Ovary (tissue), 9 donors: ENCODE measurements around the gene LTBP4. TPM values are rescaled to one million over a fixed set of nuclear protein-coding genes. Genes with fewer than 3 reads are reported as not detected.

Experiments
- DNase-seq, 5 donors: peaks; one replicate each; pipeline ENCODE4 v3.0.0-alpha.2; 2019 to 2020
- H3K27ac ChIP-seq, 2 donors: fragments of 200-600 bp; one replicate each; pipeline versions ENCODE4 v1.5.1 to v1.8.0; 2019 to 2022
- H3K27me3 ChIP-seq: fragments of 200-600 bp; one replicate; pipeline ENCODE4 v1.8.0; 2022
- H3K36me3 ChIP-seq: fragments of 200-600 bp; sonication (generic); one replicate; pipeline ENCODE4 v1.5.1; 2019
- H3K4me1 ChIP-seq: one replicate; pipeline ENCODE4 v1.8.1; 2013; ENCODE audit warnings: mild to moderate bottlenecking, moderate library complexity; ENCODE audit not compliant: insufficient read depth
- H3K4me3 ChIP-seq: fragments of 200-600 bp; sonication (generic); one replicate; pipeline ENCODE4 v1.5.1; 2017
- H3K9me3 ChIP-seq, 2 donors: fragments of 200-600 bp in 1 of 2; sonication (generic) in 1 of 2; one replicate each; pipeline versions ENCODE4 v1.5.1 to v1.8.1; 2013 to 2019; ENCODE audit warnings: mild to moderate bottlenecking in 1 of 2, moderate library complexity in 1 of 2
- CTCF ChIP-seq, 3 donors: fragments of 450-650 bp in 2 of 3; fragments of 200-600 bp in 1 of 3; IDR thresholded peaks; one replicate each; pipeline versions ENCODE4 v1.5.1 to v1.8.0; 2016 to 2022; ENCODE audit warnings: antibody characterized with exemption in 3 of 3, mild to moderate bottlenecking in 1 of 3
- EP300 ChIP-seq: sonication (generic); formaldehyde crosslinking; IDR thresholded peaks from one replicate; pipeline ENCODE4 v1.6.1; 2017; ENCODE audit warnings: antibody characterized with exemption
- POLR2A ChIP-seq: fragments of 450-650 bp; IDR thresholded peaks from one replicate; pipeline ENCODE4 v1.6.1; 2017; ENCODE audit warnings: antibody characterized with exemption, mild to moderate bottlenecking, moderate library complexity
- WGBS, 3 donors: extraction: QIAGEN DNeasy Blood & Tissue Kit in 1 of 3; methylation state at CpG; one replicate each; pipeline versions ENCODE4 v1.1.5 to v1.1.7; 2013 to 2017; 5-methylcytosine and 5-hydroxymethylcytosine counted together
- intact Hi-C, 4 donors: fragments of 100-400 bp; cut with DNase I; formaldehyde crosslinking; loops; one replicate each; pipeline versions ENCODE4 v1.11.0 to v1.15.1; 2022 to 2023
- polyA plus RNA-seq, 2 donors: library from polyadenylated mRNA; stranded (reverse); fragments of 200-250 nt in 1 of 2; fragments of 350-450 nt in 1 of 2; fragmentation: Illumina TruSeq in 1 of 2; extraction: RNeasy Lipid Tissue Mini Kit (QIAGEN cat#74804) in 1 of 2; gene quantifications; one replicate each; pipeline ENCODE4 v1.2.3, GENCODE V29; 2013 to 2014
- total RNA-seq, 7 donors: library from RNA; depleted of rRNA in 2 of 7; stranded (reverse); fragments of >200 nt in 2 of 7; fragmentation: NEBNext Ultra II Directional in 3 of 7; extraction: Animal tissue kit (Norgen Biotek cat#: 25700) in 3 of 7; gene quantifications; one replicate each; pipeline versions ENCODE4 v1.1.0 to v1.2.4, GENCODE V29; 2016 to 2023
- donor health status: DM: no; HTN: no; CAD: no; lungs with moderate emphysema.
- donor health status: DM: no; HTN: no; CAD: no.
- donor health status: Bipolar disorder and iron deficiency.
- donor health status: DM: yes; HTN: yes; CAD: no.
- donor health status: DM: no; HTN: no; CAD: no.
- donor health status: DM: yes; HTN: yes; CAD: no.

Gene LTBP4
- total and polyA plus RNA-seq, 9 donors: 152 to 840 (median 524) TPM

- 1% methylated on average over 41 to 43 of the region's 43 CpGs for WGBS, 3 donors
- peak overlapping the region; percentile 60 for H3K4me3 ChIP-seq
- TF ChIP-seq EP300 (peak; percentile 9), CTCF (IDR thresholded peaks at IDR 0.05) (peak in 1 of 3 donors; percentile 28), POLR2A (peak; percentile 59)
- peak; percentile 98 to 99 (median 99) for DNase-seq
- H3K27ac ChIP-seq: peak overlapping the region; percentile 87 to 92
- H3K9me3 ChIP-seq: no peaks in the 10 kb centered on the region
- no peaks in the 10 kb centered on the region for H3K36me3 ChIP-seq
- intact Hi-C loops: loop anchor here in 3 of 4 donors (5.0 to 10.0 kb wide), 2 partner anchors 139 to 181 kb away; partner anchors contain the start of genes BLVRB (in 2 of the 3) and SPTBN4 (in 2 of the 3)
- H3K27me3 ChIP-seq: no peaks in the 10 kb centered on the region
- peaks cover 13% of the 10 kb centered on the region for H3K4me1 ChIP-seq
These were observed 2.4 kb downstream of the LTBP4 start for GRCh38 chr19:40603389-40604170.

DNA sequence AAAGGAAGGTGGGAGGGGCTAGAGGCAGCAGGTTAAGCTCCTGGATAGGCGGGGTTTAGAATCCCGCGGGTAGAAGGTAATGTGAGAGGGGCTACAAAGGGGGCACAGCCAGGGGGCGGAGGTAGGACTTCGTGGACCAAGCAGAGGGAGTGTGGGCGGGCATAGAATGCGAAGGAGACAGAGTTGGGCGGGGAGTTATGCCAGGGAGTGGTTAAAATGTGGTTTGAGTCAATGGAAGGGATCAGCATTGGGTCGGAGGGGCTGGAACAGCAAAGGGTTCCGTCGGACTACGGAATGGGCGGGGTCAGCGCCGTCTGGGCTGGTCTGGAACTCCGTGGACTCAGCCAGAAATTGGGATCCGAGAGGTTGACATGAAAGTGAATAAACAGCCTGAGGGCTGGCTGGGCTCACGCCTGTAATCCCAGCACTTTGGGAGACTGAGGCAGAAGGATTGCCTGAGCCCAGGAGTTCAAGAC, 3.0 kb downstream of the LTBP4 start:
- intact Hi-C loops: loop anchor here in 3 of 4 donors (5.0 to 10.0 kb wide), 2 partner anchors 139 to 182 kb away; partner anchors contain the start of genes BLVRB (in 2 of the 3) and SPTBN4 (in 2 of the 3)
- Histone ChIP-seq H3K4me3 (peak overlapping the region; percentile 10), H3K27ac (peak overlapping the region; percentile 22 to 87), H3K9me3 (no peaks in the 10 kb centered on the region), H3K4me1 (peaks cover 13% of the 10 kb centered on the region), H3K36me3 (no peaks in the 10 kb centered on the region), H3K27me3 (no peaks in the 10 kb centered on the region)
- TF ChIP-seq POLR2A (no peak), EP300 (no peak), CTCF (IDR thresholded peaks at IDR 0.05) (no peak)
- 6 to 9% (median 8%) methylated on average over 18 of the region's 18 CpGs for WGBS, 3 donors
- no peak for DNase-seq

DNA sequence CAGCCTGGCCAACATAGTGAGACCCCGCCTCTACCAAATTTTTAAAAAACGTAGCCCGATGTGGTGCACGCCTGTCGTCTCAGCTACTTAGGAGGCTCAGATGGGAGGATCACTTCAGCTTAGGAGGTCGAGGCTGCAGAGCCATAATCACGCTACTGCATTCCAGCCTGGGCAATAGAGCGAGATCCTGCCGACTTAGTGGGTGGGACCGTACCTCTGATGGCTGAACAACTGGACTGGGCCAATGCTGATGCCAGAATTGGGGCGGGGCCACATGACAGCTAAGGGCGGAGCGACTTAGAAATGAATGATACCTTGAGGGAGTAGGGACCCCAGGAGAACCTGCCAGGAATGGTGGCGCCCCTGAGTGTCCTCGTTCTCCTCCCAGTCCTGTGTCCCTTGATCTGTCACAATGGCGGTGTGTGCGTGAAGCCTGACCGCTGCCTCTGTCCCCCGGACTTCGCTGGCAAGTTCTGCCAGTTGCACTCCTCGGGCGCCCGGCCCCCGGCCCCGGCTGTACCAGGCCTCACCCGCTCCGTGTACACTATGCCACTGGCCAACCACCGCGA, 3.6 kb downstream of the LTBP4 start:
- Histone ChIP-seq H3K4me3 (peak overlapping the region; percentile 34), H3K36me3 (no peaks in the 10 kb centered on the region), H3K9me3 (no peaks in the 10 kb centered on the region), H3K27ac (peak overlapping the region in 1 of 2 donors; percentile 87), H3K27me3 (no peaks in the 10 kb centered on the region), H3K4me1 (peaks cover 13% of the 10 kb centered on the region)
- intact Hi-C loops: loop anchor here in 3 of 4 donors (5.0 to 10.0 kb wide), 2 partner anchors 140 to 182 kb away; partner anchors contain the start of genes BLVRB (in 2 of the 3) and SPTBN4 (in 2 of the 3)
- DNase-seq: peak; percentile 49 to 76 (median 73)
- WGBS, 3 donors: 39 to 52% (median 43%) methylated on average over 19 to 29 of the region's 29 CpGs
- TF ChIP-seq POLR2A (no peak), EP300 (no peak)

DNA sequence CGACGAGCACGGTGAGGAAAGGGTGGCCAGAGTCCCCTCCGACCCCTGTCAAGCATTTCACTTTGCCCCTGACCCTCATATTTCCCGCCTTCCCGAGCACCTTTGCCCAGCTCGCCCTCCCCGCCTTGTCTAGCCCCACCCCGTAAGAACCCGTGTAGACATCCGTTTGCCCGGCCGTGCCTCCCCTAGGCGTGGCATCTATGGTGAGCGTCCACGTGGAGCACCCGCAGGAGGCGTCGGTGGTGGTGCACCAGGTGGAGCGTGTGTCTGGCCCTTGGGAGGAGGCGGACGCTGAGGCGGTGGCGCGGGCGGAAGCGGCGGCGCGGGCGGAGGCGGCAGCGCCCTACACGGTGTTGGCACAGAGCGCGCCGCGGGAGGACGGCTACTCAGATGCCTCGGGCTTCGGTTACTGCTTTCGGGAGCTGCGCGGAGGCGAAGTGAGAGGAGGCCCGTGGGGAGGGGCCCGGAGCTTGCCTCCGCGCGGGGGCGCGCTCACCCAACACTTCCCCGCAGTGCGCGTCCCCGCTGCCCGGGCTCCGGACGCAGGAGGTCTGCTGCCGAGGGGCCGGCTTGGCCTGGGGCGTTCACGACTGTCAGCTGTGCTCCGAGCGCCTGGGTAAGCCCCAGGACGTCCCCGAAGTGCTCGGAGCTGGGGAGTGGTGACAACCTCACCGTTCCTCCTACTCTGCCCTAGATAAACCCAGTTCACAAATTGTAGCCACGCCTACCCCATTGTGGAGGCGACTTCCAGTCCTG, 4.2 kb downstream of the LTBP4 start:
- H3K27me3 ChIP-seq: no peaks in the 10 kb centered on the region
- H3K4me1 ChIP-seq: peaks cover 12% of the 10 kb centered on the region
- no peaks in the 10 kb centered on the region for H3K9me3 ChIP-seq
- H3K27ac ChIP-seq: peak overlapping the region in 1 of 2 donors; percentile 30
- peak overlapping the region; percentile 34 for H3K4me3 ChIP-seq
- peak; percentile 73 to 85 (median 78) for DNase-seq
- 3 to 15% (median 3%) methylated on average over 49 to 71 of the region's 71 CpGs for WGBS, 3 donors
- no peaks in the 10 kb centered on the region for H3K36me3 ChIP-seq
- TF ChIP-seq CTCF (IDR thresholded peaks at IDR 0.05) (no peak), EP300 (no peak), POLR2A (peak; percentile 22)
- intact Hi-C loops: loop anchor here in 2 of 4 donors (10.0 kb wide), 1 partner anchor 141 kb away; the partner anchor contains the start of genes BLVRB (in 2 of the 2) and SPTBN4 (in 2 of the 2)
